Ramos (cell line): ENCODE data around the gene RTL10.

Experiments used
- in situ Hi-C: fragments of 300-500 bp; cut with MboI; formaldehyde crosslinking; loops from one replicate; pipeline ENCODE4 v1.14.3; 2022; ENCODE audit warnings: low sequenced_read_pairs; ENCODE audit not compliant: unreplicated experiment

Gene RTL10

GRCh38 chr22:19867617-19868016 lies 12.9 kb upstream of the RTL10 start:
- in situ Hi-C loops, result no loop called here

- in situ Hi-C loops, result no loop called here
These were observed 12.0 kb upstream of the RTL10 start for GRCh38 chr22:19866665-19867009.

GRCh38 chr22:19865141-19865829 lies 10.6 kb upstream of the RTL10 start:
- in situ Hi-C loops, result no loop called here

GRCh38 chr22:19864538-19865106 lies 9.9 kb upstream of the RTL10 start:
- in situ Hi-C loops, result no loop called here

- in situ Hi-C loops, result no loop called here
These were observed 8.9 kb upstream of the RTL10 start for GRCh38 chr22:19863571-19863970.

GRCh38 chr22:19862619-19863246 lies 8.1 kb upstream of the RTL10 start:
- in situ Hi-C loops, result no loop called here

- in situ Hi-C loops, result no loop called here
These were observed 5.3 kb upstream of the RTL10 start for GRCh38 chr22:19859861-19860510.

GRCh38 chr22:19857382-19857781 lies 2.7 kb upstream of the RTL10 start:
- in situ Hi-C loops, result no loop called here

GRCh38 chr22:19855504-19856409 lies 1.1 kb upstream of the RTL10 start:
- in situ Hi-C loops, result no loop called here

GRCh38 chr22:19853879-19854777 lies 546 bp downstream of the RTL10 start:
- in situ Hi-C loops, result no loop called here

GRCh38 chr22:19853058-19853878 lies 1.4 kb downstream of the RTL10 start:
- in situ Hi-C loops, result no loop called here

- in situ Hi-C loops, result no loop called here
These were observed 2.4 kb downstream of the RTL10 start for GRCh38 chr22:19852177-19852781.

- in situ Hi-C loops, result no loop called here
These were observed 3.1 kb downstream of the RTL10 start for GRCh38 chr22:19851291-19852176.

- in situ Hi-C loops, result no loop called here
These were observed 3.9 kb downstream of the RTL10 start for GRCh38 chr22:19850763-19851109.

- in situ Hi-C loops, result no loop called here
These were observed 4.6 kb downstream of the RTL10 start for GRCh38 chr22:19849835-19850762.
